IMR-90 (cell line): ENCODE measurements around the gene FAM120A. TPM values are rescaled to one million over a fixed set of nuclear protein-coding genes. Genes with fewer than 3 reads are reported as not detected.
A peak's percentile ranks its signal among the peaks of the same experiment; 100 is the strongest.

Experiments used
- ATAC-seq: fragments of 200-7000 bp; cut with Tn5 transposase; 2 replicates; pipeline ENCODE4 v1.9.1; 2020; ENCODE audit warnings: low read depth, mild to moderate bottlenecking, moderate library complexity
- BruUV-seq: library from RNA; stranded (reverse); fragments of 400-500 nt; replicated peaks from 2 replicates; lab custom pipeline; 2021; lab: Mats Ljungman, UMichigan
- CTCF ChIA-PET: fragments of 300-600 bp; formaldehyde crosslinking; extraction: SDS; loops from one replicate; lab custom pipeline; 2021; ENCODE audit warnings: antibody characterized with exemption; lab: Yijun Ruan, JAX
- POLR2A ChIA-PET: fragments of 300-600 bp; sonication (Branson Sonifier 250); formaldehyde crosslinking; loops from one replicate; lab custom pipeline; 2022; ENCODE audit warnings: antibody characterized with exemption; ENCODE audit not compliant: unreplicated experiment; lab: Charles Lee
- DNase-seq: peaks from one replicate; pipeline ENCODE4 v3.0.0; 2013
- H2AFZ ChIP-seq: replicated peaks from 2 replicates; pipeline ENCODE3; 2013; ENCODE audit warnings: low read length, mild to moderate bottlenecking; ENCODE audit not compliant: poor library complexity
- H2AK5ac ChIP-seq: 2 replicates; pipeline ENCODE4 v1.6.1; 2013; ENCODE audit warnings: low read depth, low read length, inconsistent platforms
- H2AK9ac ChIP-seq: replicated peaks from 2 replicates; pipeline ENCODE3; 2013; ENCODE audit warnings: mild to moderate bottlenecking, low read depth, low read length, moderate library complexity; ENCODE audit not compliant: poor library complexity
- H2BK120ac ChIP-seq: 2 replicates; pipeline ENCODE4 v1.6.1; 2013; ENCODE audit warnings: low read depth, low read length, inconsistent platforms
- H2BK15ac ChIP-seq: 3 replicates; pipeline ENCODE4 v1.6.1; 2013; ENCODE audit warnings: low read depth, low read length, inconsistent platforms
- H2BK20ac ChIP-seq: 2 replicates; pipeline ENCODE4 v1.6.1; 2013; ENCODE audit warnings: low read depth, mild to moderate bottlenecking, inconsistent platforms, low read length, moderate library complexity
- H2BK5ac ChIP-seq: 2 replicates; pipeline ENCODE4 v1.6.1; 2013; ENCODE audit warnings: mild to moderate bottlenecking, low read depth, low read length, inconsistent platforms; ENCODE audit not compliant: poor library complexity, severe bottlenecking
- H3K14ac ChIP-seq: replicated peaks from 2 replicates; pipeline ENCODE4 v1.6.1; 2013; ENCODE audit warnings: low read depth, low read length, inconsistent platforms
- H3K18ac ChIP-seq: 2 replicates; pipeline ENCODE4 v1.6.1; 2013; ENCODE audit warnings: low read depth, low read length, control low read depth
- H3K23ac ChIP-seq: 2 replicates; pipeline ENCODE4 v1.6.1; 2013; ENCODE audit warnings: low read depth, low read length, inconsistent platforms
- H3K27ac ChIP-seq: 2 replicates; pipeline ENCODE4 v1.5.1; 2013; ENCODE audit warnings: mild to moderate bottlenecking, control low read depth, low read length; ENCODE audit not compliant: insufficient read depth
- H3K27me3 ChIP-seq: 2 replicates; pipeline ENCODE4 v1.6.1; 2013; ENCODE audit warnings: low read length; ENCODE audit not compliant: control insufficient read depth, insufficient read depth
- H3K36me3 ChIP-seq: 2 replicates; pipeline ENCODE4 v1.6.1; 2013; ENCODE audit warnings: low read length, mixed read lengths; ENCODE audit not compliant: control insufficient read depth, insufficient read depth
- H3K4ac ChIP-seq: 2 replicates; pipeline ENCODE4 v1.6.1; 2013; ENCODE audit warnings: low read depth, low read length, inconsistent platforms
- H3K4me1 ChIP-seq: 2 replicates; pipeline ENCODE4 v1.6.1; 2013; ENCODE audit warnings: low read length, mixed read lengths; ENCODE audit not compliant: control insufficient read depth, insufficient read depth
- H3K4me2 ChIP-seq: 2 replicates; pipeline ENCODE4 v1.6.1; 2013; ENCODE audit warnings: low read depth, mild to moderate bottlenecking, control low read depth, low read length, moderate library complexity
- H3K4me3 ChIP-seq: 2 replicates; pipeline ENCODE4 v1.5.1; 2013; ENCODE audit warnings: low read depth, mild to moderate bottlenecking, control low read depth, low read length, moderate library complexity; ENCODE audit not compliant: insufficient read depth
- H3K56ac ChIP-seq: 2 replicates; pipeline ENCODE4 v1.6.1; 2013; ENCODE audit warnings: low read length, inconsistent platforms; ENCODE audit not compliant: insufficient read depth; ENCODE audit errors: extremely low read depth
- H3K79me1 ChIP-seq, 2 experiments: 2 replicates each; pipeline ENCODE4 v1.6.1; 2013; ENCODE audit warnings: low read length in 2 of 2, inconsistent platforms in 1 of 2, low read depth in 1 of 2
- H3K9ac ChIP-seq: 2 replicates; pipeline ENCODE4 v1.6.1; 2013; ENCODE audit warnings: low read depth, low read length, control low read depth
- H3K9me1 ChIP-seq: 2 replicates; pipeline ENCODE4 v1.6.1; 2013; ENCODE audit warnings: low read length, inconsistent platforms; ENCODE audit not compliant: insufficient read depth
- H3K9me3 ChIP-seq: 2 replicates; pipeline ENCODE4 v1.6.1; 2013; ENCODE audit warnings: low read length; ENCODE audit not compliant: control insufficient read depth, insufficient read depth
- H4K20me1 ChIP-seq: 2 replicates; pipeline ENCODE4 v1.6.1; 2013; ENCODE audit warnings: low read length, inconsistent platforms; ENCODE audit not compliant: insufficient read depth
- H4K5ac ChIP-seq: 2 replicates; pipeline ENCODE4 v1.6.1; 2013; ENCODE audit warnings: mild to moderate bottlenecking, low read depth, low read length, control low read depth
- H4K8ac ChIP-seq, 2 experiments: 2 replicates each; pipeline ENCODE4 v1.6.1; 2013; ENCODE audit warnings: low read depth in 2 of 2, low read length in 2 of 2, control low read depth in 1 of 2, inconsistent platforms in 1 of 2
- H4K91ac ChIP-seq: 2 replicates; pipeline ENCODE4 v1.6.1; 2013; ENCODE audit warnings: low read depth, low read length, inconsistent platforms; ENCODE audit not compliant: insufficient read depth
- RAD21 ChIP-seq: IDR thresholded peaks from 2 replicates; pipeline ENCODE4 v1.6.1; 2012; ENCODE audit warnings: low read length, improper control_type of control experiment
- WGBS, 2 experiments: methylation state at CpG; one replicate each; pipeline versions ENCODE4 v1.1.5 to v1.1.7; 2013; ENCODE audit warnings: missing lambda C conversion rate in 2 of 2; ENCODE audit not compliant: insufficient read length in 1 of 2; ENCODE audit errors: extremely low coverage in 2 of 2; 5-methylcytosine and 5-hydroxymethylcytosine counted together
- dilution Hi-C: fragments of 300-500 bp; cut with HindIII; formaldehyde crosslinking; loops from one replicate; pipeline ENCODE4 v1.14.3; 2018; ENCODE audit warnings: low sequenced_read_pairs; ENCODE audit not compliant: unreplicated experiment
- in situ Hi-C: fragments of 300-500 bp; cut with MboI; formaldehyde crosslinking; loops from 3 replicates; pipeline ENCODE4 v1.14.3; 2019; ENCODE audit warnings: low sequenced_read_pairs, inconsistent platforms, mixed read lengths
- intact Hi-C: fragments of 100-400 bp; cut with micrococcal nuclease; formaldehyde crosslinking; loops from 2 replicates; pipeline ENCODE4 v1.10.0; 2022
- polyA plus RNA-seq, 3 experiments: library from polyadenylated mRNA; depleted of rRNA; stranded (reverse); fragments of >200 nt; gene quantifications; 2 replicates each; pipeline ENCODE4 v1.2.3, GENCODE V29; 2012; ENCODE audit warnings: low replicate concordance in 1 of 3
- total RNA-seq: library from RNA; depleted of rRNA; stranded (reverse); fragments of >200 nt; gene quantifications from 2 replicates; pipeline ENCODE4 v1.2.3, GENCODE V29; 2012
- TF ChIP-seq, protein P1 (sequence below): conservative IDR thresholded peaks from 2 replicates; pipeline ENCODE4 v1.5.1; 2012; ENCODE audit warnings: mild to moderate bottlenecking, low read depth, low read length, improper control_type of control experiment

FAM120A gene
- total and polyA plus RNA-seq, 2 of the 4 experiments (the other 2 are of a cell fraction): 61.6 to 75.1 TPM

DNA sequence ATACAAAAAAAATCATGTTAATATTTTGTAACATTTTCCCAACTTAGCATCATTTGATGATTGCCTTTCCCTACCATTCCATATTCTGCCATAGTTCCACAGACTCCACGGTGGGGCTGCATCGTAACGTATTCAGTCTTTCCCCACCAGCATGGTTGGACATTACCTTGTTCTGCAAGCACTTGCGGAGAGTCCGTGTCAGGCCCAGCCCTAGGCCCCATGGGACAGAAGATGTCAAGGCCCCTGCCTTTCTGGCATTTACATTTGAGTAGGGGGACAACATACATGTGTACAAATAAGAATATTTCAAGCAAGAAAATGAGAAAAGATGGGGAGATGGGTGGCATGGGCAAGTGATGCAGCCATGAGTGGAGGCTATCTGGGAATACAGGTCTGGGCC lies 116.7 kb downstream of the FAM120A start:
- H3K9ac ChIP-seq: no peak overlapping the region
- POLR2A ChIA-PET: no interaction called here
- H3K79me1 ChIP-seq: peaks cover 9 to 28% of the 10 kb centered on the region in 2 experiments
- no peaks in the 10 kb centered on the region for H3K9me3 ChIP-seq
- peaks cover 11% of the 10 kb centered on the region for H3K36me3 ChIP-seq
- no peak overlapping the region for H2BK120ac ChIP-seq
- H3K18ac ChIP-seq: no peak overlapping the region
- ATAC-seq (no peak), DNase-seq (no peak)
- no peak overlapping the region for H2AFZ ChIP-seq
- H3K27me3 ChIP-seq: no peaks in the 10 kb centered on the region
- no peak overlapping the region for H3K4me2 ChIP-seq
- peak overlapping the region; percentile 37 for H2AK9ac ChIP-seq
- no peak overlapping the region for H3K27ac ChIP-seq
- no TSS peak for BruUV-seq
- in situ Hi-C loops: loop anchor here (10.0 to 25.0 kb wide), 2 partner anchors 113 to 456 kb away; partner anchors contain the start of genes FAM120A and FAM120AOS
- no peak overlapping the region for H3K4me3 ChIP-seq
- intact Hi-C loops: loop anchor here (10.0 kb wide), 1 partner anchor 253 kb away; no protein-coding TSS in a partner anchor
- no peaks in the 10 kb centered on the region for H4K20me1 ChIP-seq
- H3K56ac ChIP-seq: no peak overlapping the region
- H3K14ac ChIP-seq: no peak overlapping the region
- no peak overlapping the region for H2BK15ac ChIP-seq
- H3K9me1 ChIP-seq: peaks cover 17% of the 10 kb centered on the region
- CTCF ChIA-PET: no interaction called here
- H4K5ac ChIP-seq: no peak overlapping the region
- peaks cover 7% of the 10 kb centered on the region for H3K4me1 ChIP-seq
- TF ChIP-seq, protein P1, sequence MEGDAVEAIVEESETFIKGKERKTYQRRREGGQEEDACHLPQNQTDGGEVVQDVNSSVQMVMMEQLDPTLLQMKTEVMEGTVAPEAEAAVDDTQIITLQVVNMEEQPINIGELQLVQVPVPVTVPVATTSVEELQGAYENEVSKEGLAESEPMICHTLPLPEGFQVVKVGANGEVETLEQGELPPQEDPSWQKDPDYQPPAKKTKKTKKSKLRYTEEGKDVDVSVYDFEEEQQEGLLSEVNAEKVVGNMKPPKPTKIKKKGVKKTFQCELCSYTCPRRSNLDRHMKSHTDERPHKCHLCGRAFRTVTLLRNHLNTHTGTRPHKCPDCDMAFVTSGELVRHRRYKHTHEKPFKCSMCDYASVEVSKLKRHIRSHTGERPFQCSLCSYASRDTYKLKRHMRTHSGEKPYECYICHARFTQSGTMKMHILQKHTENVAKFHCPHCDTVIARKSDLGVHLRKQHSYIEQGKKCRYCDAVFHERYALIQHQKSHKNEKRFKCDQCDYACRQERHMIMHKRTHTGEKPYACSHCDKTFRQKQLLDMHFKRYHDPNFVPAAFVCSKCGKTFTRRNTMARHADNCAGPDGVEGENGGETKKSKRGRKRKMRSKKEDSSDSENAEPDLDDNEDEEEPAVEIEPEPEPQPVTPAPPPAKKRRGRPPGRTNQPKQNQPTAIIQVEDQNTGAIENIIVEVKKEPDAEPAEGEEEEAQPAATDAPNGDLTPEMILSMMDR: no peak
- TF ChIP-seq RAD21: no peak
- WGBS, 2 experiments: 100% methylated on average over 1 of the region's 5 CpGs; no CpG with 5 or more reads in 1 of the 2 experiments
- H3K23ac ChIP-seq: 0 out of 2 replicates have a peak overlapping the region, but pooled peaks have one; percentile 33
- dilution Hi-C loops: loop anchor here (10.0 kb wide), 1 partner anchor 103 kb away; no protein-coding TSS in a partner anchor
- H2AK5ac ChIP-seq: no peak overlapping the region
- H3K4ac ChIP-seq: no peak overlapping the region
- H2BK5ac ChIP-seq: no peak overlapping the region
- no peak overlapping the region for H2BK20ac ChIP-seq
- no peak overlapping the region for H4K91ac ChIP-seq
- no peak overlapping the region; a peak in 1 of 4 replicates for H4K8ac ChIP-seq
